Measurements from ENCODE around the gene ASCC2. TPM values are rescaled to one million over a fixed set of nuclear protein-coding genes. Genes with fewer than 3 reads are reported as not detected.

The ASCC2 gene
- total and polyA plus RNA-seq, 8 donors: 51.2 to 58.3 (median 54.4) TPM

DNA sequence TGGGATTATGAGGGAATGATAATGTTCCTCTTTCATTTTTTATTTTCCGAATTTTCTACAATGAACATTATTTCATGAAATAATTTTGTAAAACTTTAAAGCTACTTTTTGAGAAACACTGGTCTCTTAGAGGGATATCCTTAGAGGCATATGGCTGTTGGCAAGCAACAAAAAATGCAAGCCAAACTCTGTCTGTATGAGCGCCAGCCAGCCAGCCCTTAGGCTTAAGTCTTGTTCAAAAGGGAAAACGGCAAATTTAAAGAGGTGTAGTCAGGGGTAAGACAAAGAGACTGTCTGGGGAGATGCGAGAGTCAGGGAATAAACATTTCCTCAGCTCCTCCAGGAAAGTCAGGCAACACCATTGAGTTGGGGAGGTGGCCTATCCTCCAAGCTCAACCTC is 22.5 kb downstream of the ASCC2 start:
- no peak overlapping the region for H3K27ac ChIP-seq
- H3K27me3 ChIP-seq: no peaks in the 10 kb centered on the region
- no peaks in the 10 kb centered on the region for H3K9me3 ChIP-seq
- peaks cover 0 to 100% of the 10 kb centered on the region in 2 donors for H3K36me3 ChIP-seq
- TF ChIP-seq, protein P1, sequence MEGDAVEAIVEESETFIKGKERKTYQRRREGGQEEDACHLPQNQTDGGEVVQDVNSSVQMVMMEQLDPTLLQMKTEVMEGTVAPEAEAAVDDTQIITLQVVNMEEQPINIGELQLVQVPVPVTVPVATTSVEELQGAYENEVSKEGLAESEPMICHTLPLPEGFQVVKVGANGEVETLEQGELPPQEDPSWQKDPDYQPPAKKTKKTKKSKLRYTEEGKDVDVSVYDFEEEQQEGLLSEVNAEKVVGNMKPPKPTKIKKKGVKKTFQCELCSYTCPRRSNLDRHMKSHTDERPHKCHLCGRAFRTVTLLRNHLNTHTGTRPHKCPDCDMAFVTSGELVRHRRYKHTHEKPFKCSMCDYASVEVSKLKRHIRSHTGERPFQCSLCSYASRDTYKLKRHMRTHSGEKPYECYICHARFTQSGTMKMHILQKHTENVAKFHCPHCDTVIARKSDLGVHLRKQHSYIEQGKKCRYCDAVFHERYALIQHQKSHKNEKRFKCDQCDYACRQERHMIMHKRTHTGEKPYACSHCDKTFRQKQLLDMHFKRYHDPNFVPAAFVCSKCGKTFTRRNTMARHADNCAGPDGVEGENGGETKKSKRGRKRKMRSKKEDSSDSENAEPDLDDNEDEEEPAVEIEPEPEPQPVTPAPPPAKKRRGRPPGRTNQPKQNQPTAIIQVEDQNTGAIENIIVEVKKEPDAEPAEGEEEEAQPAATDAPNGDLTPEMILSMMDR (IDR thresholded peaks at IDR 0.05): no peak
- DNase-seq: no peak
- intact Hi-C loops (cut with DNase I): no loop called here
- peaks cover 10 to 11% of the 10 kb centered on the region in 2 donors for H3K4me1 ChIP-seq
- no peak for ATAC-seq
- no peak overlapping the region for H3K4me3 ChIP-seq

DNA sequence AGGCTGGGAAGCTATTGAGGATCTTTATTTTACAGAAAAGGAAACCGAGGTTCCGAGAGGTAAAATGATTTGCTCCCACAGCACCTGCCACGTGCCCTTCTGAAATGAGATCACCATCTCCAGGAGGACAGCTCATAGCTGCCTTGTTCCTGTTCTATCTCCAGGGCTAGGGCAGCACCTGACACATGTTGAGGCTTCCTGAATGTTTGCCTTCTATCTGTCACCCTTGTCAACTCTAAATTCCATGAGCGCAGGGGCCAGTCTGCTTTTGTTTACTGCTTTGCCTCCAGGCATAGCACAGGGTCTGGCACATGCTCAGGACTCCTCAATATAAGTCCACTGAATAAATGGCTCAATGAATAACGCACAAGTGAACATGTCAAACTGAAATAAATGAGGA is 24.1 kb downstream of the ASCC2 start:
- TF ChIP-seq, protein P1 (IDR thresholded peaks at IDR 0.05): no peak
- Histone ChIP-seq H3K9me3 (no peaks in the 10 kb centered on the region), H3K4me3 (no peak overlapping the region), H3K4me1 (peaks cover 14 to 15% of the 10 kb centered on the region in 2 donors), H3K27me3 (no peaks in the 10 kb centered on the region), H3K36me3 (peaks cover 0 to 100% of the 10 kb centered on the region in 2 donors), H3K27ac (no peak overlapping the region)
- ATAC-seq (no peak), DNase-seq (no peak)
- intact Hi-C loops (cut with DNase I): no loop called here

DNA sequence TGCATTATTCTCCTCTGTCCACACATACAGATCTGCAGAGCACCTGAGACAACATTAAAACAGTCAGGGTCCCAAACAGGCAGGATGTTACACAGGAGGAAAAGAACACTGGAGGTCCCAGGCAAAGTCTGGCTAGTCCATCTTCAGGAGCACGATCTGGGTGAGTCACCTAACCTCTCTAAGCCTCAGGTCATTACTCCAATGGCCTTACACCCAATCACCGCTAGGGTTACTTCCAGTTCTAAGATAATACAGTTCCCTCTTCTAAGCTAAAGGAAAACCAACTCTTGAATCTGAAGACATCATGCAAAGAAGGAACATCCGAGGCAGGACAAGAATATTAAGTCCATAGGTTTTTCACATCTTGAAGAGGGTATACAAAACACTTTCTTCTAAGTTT is 24.5 kb downstream of the ASCC2 start:
- Histone ChIP-seq H3K36me3 (peaks cover 0 to 99% of the 10 kb centered on the region in 2 donors), H3K4me3 (no peak overlapping the region), H3K4me1 (peaks cover 14 to 15% of the 10 kb centered on the region in 2 donors), H3K27me3 (no peaks in the 10 kb centered on the region), H3K9me3 (no peaks in the 10 kb centered on the region), H3K27ac (no peak overlapping the region)
- ATAC-seq (no peak), DNase-seq (no peak)
- intact Hi-C loops (cut with DNase I): no loop called here
- TF ChIP-seq, protein P1 (IDR thresholded peaks at IDR 0.05): no peak

DNA sequence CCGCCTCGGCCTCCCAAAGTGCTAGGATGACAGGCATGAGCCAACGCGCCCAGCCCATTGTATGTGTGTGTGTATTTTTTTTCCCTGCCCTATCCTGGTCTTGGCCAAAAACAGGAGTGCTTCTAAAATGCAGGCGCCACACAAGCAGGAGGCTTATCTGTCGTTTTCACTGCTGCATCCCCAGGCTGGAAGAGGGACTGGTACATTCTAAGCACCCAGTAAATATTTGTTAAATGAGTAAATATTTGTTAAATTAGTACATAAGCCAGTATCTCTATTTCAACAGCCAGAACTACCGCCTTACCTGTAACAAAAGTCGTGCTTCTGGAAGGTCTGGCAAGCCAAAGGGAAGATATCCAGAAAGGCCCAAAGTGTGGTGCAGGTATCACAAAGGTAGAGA is 24.9 kb downstream of the ASCC2 start:
- TF ChIP-seq, protein P1 (IDR thresholded peaks at IDR 0.05): no peak

DNA sequence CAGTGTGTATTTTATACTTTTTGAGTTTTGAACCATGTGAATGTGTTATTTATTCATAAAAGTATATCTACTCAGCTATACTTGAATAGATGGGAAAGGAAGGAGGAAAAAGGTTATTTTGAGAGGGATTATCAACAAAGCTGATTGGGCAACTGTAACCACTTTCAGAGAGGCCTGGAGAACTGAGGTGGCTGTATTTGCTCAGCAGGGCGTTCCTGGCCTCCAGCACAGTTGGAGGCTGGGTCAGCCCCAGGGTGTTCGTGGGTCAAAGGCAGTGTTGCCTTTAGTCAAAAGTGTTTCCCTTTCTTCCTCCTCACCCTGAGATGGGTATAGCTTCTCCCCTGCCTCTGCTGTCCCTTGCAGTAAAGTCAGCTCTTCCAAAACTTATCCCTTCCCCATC is 26.7 kb downstream of the ASCC2 start:
- peak in 2 of 4 donors; percentile 22 to 74 for DNase-seq
- intact Hi-C loops (cut with DNase I): no loop called here
- H3K4me1 ChIP-seq: peaks cover 12 to 15% of the 10 kb centered on the region in 2 donors
- peak overlapping the region; percentile 36 to 37 for H3K27ac ChIP-seq
- TF ChIP-seq, protein P1 (IDR thresholded peaks at IDR 0.05): no peak
- peak; percentile 92 for ATAC-seq
- no peak overlapping the region for H3K4me3 ChIP-seq
- H3K36me3 ChIP-seq: peaks cover 0 to 99% of the 10 kb centered on the region in 2 donors
- no peaks in the 10 kb centered on the region for H3K9me3 ChIP-seq
- H3K27me3 ChIP-seq: no peaks in the 10 kb centered on the region

More for the DNA sequence above, 24.9 kb downstream of the ASCC2 start:
- no peak for DNase-seq
- intact Hi-C loops (cut with DNase I): no loop called here
- Histone ChIP-seq H3K4me3 (no peak overlapping the region), H3K4me1 (peaks cover 14 to 15% of the 10 kb centered on the region in 2 donors), H3K27me3 (no peaks in the 10 kb centered on the region), H3K9me3 (no peaks in the 10 kb centered on the region), H3K36me3 (peaks cover 0 to 99% of the 10 kb centered on the region in 2 donors), H3K27ac (no peak overlapping the region)
- no peak for ATAC-seq

Measured in left lung (tissue), 10 donors.